Superior temporal gyrus (tissue), 1 donor: Measurements from ENCODE around the gene PEX5L.

Experiments
- DNase-seq: peaks from one replicate; pipeline ENCODE4 v3.0.0-alpha.2; 2016; ENCODE audit errors: extremely low spot score

Gene PEX5L

DNA sequence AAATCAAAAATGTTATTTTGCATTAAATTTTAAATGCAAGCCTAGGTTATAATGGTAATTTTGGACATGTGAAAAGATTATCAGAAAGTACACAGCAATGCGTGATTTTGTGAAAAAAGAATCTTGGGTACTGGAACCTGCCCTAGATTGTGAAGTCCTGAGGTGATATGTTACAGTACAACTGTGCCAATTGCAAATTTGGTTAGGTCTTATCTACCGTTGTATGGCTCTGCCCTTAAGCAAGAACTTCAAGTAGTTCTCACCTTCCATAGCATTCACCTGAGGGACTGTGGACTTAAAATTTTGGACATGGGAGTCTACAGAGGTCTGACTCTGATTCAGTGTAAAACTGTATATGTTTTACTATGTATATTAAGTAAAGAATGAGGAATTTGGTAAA is 140.2 kb downstream of the PEX5L start:
- no peak for DNase-seq

DNA sequence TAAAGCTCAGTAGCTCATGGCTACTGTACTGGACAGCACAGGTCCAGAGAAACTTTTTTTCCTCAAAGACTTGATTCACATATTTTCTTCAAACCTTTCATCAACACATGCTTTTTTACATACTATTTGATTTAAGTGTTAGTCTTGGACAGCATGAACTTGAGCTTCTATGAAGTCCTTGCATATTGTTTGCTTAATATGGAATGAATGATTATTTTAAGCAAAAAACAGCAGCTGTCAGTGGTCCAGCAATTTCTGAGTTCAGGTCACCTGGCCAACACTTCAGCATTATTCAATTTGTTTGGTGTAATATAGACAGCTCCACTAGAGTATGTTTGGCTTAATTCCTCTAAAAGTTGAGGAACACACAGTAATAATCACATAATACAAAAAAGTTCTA is 141.4 kb downstream of the PEX5L start:
- no peak for DNase-seq

DNA sequence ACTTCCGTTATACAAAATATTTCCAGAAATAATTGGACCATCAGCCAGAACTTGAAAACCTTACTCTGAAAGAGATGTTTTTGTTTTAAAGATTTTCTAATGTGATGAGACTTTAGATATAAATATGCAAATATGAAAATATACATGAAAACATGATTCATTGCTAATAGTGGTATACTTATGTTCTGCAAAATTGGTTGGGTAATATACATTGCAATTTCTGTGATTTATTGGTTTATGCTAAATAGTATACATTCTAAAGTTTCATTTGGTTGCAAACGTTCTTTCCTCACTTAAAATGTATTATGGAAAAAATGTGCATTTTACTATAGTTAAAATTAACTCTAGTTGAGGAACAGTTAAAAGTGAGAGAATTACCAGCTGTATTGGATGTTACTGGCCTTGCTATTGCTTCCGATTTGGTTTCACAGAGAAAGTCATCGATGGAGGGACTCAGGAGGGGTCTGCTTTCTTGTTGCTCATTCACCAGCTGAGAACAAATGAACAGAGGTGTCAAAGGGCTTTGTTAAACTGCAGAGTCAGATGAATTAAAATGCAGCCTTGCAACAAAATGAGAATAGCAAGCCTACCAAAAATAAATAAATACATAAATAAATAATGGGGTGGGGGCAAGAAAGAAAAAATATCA is 149.3 kb downstream of the PEX5L start:
- no peak for DNase-seq

DNA sequence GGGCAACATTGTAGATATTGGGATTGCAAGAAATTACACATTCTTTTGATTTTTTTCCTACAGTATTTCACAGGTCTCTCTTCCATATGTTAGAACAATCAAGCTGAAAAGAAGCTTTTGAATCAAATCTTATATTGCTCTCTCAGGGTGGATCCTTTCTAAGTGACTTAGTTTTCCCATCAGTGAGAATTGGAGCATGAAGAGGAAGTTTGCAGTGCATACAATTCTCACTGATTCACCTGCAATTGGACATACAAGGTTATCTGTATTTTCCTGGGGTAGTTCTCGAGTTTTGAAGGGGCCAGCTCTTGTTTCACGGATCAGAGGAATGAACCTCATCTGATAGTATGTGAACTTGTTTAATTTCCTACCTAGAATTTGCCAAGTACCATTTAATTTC is 150.8 kb downstream of the PEX5L start:
- DNase-seq = no peak

DNA sequence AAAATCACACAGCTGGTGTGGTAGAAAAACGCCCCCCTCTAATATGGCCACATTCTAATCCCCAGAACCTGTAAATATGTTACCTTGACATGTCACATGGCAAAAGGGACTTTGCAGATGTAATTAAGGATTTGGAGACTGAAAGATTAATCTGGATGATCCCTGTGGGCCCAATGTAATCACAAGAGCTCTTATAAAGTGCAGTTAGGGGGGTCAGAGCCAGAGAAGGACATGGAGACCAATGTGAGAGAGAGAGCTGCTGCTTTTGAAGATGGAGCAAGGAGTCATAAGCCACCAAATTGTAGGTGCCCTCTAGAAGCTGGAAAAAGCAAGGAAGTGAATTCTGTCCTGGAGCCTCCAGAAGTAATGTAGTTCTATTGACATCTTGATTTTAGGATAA is 152.6 kb downstream of the PEX5L start:
- DNase-seq = no peak

DNA sequence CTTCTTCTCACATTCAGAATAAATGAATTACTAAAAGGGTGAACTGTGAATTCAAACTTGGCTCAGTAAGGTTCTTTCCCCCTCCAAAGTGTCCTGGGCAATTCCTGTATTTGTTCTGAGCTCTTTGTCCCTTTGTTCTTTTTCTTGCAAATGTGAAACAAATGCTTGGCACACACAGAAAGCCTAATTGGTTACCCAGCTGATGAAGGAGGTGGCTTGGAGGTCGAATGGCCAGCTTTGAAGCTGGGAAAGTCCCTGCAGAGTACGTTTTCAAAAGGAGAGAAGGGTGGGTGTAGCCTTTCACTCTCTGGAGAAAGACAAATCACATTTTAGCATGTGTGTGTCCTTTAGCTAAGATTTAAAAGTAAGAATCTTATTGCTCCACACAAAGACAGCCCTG is 154.4 kb downstream of the PEX5L start:
- peak; percentile 57 for DNase-seq

DNA sequence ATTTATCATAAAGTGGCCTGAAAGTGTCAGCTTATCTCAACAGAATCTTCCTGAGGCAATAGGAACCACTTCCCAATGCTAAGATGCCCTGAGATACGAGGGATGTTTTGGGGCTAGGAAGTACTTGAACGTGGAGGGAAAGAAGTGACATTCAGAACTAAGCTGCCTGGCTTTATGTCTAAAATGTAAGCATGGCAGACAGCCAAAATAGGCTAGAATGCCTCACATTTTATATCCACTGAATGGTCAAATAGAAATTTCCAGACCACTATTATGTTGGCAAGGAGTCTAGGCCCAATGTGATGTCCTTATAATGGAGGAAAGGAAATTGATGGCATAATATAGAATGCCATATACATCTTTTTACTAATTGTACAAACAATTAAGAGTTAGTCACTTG is 154.9 kb downstream of the PEX5L start:
- DNase-seq = peak; percentile 43

DNA sequence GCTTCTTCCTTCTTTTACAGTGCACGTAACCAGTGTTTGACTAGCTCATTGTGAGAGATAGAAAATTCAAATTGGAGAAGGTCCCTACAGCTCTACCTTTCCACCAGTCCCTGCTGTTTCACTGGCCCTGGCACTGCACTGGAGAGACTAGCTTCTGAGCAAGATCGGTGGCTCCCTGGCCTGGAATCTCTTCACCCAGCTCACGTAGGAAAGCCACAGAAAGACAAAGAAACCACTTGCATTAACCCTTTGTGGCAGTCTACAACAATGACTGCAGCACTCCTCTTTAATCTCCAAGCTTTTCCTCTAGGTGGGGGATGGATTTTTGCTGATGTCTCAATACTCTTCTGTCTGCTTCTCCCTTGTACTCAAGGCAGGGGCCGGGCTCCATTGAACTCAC is 155.9 kb downstream of the PEX5L start:
- DNase-seq = no peak

DNA sequence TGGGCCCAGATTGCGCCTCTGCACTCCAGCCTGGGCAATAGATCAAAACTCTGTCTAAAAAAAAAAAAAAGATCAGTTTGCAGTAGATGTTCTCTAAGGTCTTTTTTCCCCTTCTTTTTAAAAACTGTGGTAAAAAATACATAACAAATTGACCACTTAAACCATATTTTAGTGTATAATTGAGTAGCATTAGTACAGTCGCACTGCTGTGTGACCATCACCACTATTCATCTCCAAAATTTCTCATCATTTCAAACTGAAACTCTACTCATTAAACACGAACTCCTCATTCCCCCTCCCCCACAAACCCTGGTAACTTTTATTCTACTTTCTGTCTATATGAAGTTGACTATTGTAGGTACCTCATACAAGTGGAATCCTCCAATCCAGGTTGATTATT is 160.3 kb downstream of the PEX5L start:
- no peak for DNase-seq

DNA sequence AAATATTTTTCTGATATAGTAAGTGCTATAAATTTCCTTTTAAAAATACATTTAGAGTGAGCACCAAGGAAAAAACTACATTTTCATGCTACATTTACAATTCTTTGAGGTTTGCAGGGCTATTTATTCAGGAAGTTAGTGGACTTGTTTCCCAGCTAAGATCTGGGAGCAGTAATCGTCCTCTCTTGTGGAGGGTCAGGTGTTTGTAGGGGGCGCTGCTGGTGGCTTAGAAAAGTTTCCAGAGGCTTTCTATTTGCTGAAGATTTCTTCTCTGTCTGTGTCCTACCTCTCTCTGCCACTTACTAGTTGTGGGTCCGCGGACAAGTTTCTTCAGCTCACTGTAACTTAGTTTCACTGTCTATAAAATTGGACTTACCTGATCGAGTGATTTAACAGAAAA is 163.9 kb downstream of the PEX5L start:
- no peak for DNase-seq

DNA sequence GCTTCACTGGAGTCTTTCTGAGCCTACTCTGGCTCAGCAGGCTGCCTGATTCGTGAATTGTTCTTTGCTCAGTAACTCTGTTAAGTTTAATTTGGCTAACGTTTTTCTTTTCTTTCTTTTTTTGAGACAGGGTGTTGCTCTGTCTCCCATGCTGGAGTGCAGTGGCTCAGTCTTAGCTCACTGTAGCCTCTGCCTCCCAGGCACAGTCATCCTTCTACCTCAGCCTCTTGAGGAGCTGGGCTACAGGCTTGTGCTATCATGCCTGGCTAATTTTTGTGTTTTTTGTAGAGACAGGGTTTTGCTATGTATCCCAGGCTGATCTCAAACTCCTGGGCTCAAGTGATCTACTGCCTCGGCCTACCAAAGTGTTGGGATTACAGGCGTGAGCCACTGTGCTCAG is 165.0 kb downstream of the PEX5L start:
- no peak for DNase-seq

DNA sequence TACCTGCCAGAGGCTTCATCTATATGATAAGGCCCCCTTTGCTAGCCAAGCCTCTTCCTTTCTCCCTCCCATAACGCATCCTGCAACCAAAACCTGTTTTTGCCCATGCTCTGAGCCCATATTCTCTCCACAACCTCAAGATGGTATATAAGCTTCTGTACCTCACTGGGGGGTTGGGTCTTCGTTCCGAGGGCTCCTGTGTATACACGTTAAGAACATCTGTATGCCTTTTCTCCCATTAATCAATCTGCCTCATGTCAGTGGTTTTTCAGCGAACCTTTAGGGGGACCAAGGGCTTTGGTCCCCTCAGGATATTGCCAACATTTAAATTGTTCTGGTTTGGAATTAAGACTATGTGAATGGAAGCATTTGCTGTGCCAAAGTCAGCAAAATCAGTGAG is 168.0 kb downstream of the PEX5L start:
- DNase-seq = no peak

DNA sequence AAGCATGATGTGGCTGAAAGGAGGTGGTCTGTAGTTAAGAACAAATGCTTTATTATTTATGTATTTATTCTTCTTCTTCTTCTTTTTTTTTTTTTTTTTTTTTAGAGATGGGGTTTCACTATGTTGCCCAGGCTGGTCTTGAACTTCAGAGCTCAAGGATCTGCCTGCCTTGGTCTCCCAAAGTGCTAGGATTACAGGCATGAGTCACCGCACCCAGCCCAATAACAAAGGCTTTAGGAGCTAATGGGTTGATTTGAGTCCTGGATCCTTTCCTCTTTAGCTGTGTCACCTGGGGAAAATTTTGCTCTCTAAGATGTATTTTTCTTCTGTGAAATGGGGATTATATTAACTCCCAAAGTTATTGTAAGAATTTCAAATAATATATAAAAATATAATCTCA is 168.8 kb downstream of the PEX5L start:
- DNase-seq = no peak

DNA sequence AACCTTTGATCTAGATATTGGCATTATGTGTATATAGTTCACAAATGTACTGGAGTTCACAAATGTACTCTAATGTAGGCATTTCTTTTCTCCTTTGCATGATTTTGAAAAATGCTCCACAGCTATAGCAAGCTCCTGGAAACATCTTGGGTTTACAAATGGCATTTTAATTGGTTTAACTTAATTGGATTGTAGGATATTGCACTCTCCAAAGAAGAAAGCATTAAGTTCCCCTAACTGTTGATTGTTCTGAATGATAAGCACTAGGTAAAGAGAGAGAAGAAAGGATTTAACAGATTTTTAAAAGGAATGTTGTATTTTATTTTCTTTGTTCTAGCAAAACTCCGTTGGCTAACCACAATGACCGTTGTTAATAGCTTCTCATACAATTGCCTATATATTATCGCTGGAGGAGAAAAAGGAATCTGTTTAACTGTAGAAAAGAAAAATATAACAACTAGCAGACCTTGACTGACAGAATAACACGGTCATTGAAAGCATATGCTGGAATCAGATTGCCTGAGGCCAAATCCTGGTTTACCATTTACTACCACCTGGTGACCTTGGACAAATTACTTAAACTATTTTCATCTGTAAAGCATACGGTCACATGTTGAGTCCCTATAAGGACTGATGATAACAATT is 170.8 kb downstream of the PEX5L start:
- DNase-seq = no peak

DNA sequence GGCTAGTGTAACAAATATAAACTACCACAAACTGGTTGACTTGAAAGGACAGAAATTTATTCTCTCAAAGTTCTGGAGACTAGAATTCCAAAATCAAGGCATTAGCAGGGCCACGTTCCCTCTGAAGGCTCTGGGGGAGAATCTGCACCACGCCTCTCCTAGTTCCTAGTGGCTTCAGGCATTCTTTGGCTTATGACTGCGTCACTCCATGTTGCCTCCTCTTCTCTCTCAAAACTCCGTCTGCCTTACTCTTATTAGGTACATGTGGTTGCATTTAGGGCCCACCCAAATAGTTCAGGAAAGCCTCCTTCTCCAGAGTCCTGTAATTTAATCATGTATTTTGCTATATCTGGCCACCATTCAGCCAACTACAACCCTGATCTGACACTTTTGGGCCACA is 174.8 kb downstream of the PEX5L start:
- DNase-seq = no peak

DNA sequence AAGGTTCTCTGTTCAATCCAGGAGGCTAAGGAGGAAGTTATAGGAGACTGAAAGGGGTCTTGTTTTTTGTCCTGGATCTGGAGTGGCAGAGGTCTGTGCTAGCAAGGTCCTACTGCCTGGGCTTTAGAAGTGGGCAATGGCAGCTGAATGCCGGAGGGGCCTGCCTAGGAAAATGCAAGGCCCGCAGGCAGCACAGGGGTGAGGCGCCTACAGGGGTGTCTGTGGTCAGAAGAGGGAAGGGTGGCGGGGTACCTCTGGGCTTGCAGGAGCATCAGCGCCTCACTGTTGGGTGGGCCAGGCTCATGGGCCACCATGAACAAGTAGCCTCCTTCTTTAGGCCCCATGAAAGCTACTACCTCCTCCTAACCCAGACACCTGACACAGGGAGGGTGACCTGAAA is 175.4 kb downstream of the PEX5L start:
- DNase-seq = no peak

DNA sequence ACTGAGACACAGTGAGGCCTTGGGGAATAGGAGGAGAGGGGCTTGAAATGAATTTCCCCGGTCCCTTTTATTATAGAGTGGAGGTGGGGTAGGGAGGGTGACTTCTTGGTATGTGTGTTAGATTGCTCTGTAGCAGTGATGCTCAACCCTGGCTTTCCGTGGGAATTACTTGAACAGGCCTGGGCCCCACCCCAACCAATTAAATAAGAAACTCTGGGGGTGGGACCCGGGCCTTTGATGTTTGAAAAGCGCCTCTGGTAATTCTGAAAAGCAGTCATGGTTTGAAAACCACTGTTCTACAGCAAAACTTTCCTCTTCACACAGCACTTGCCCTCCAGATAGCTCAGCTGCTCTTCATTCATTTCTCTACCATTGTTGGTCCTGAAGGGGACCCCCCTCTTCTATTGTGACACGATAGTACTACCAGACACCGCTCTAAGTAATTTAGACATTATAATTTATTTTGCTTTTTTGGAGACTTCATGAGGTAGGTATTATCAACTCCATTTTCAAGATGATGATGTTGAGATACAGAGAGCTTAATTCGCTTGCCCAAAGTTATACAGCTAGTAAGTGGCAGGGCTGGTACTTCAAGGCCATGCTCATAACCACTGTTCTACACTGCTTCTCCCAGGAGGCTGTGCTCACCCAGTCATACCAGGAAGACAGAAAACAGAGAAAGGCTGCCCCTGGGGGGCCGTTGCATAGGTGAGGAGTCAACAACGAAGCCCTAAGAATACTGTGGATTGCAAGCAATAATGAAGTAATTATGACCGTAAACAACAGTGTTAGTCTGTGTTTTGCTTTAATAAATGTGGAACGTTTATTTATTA is 176.2 kb downstream of the PEX5L start:
- DNase-seq = no peak

DNA sequence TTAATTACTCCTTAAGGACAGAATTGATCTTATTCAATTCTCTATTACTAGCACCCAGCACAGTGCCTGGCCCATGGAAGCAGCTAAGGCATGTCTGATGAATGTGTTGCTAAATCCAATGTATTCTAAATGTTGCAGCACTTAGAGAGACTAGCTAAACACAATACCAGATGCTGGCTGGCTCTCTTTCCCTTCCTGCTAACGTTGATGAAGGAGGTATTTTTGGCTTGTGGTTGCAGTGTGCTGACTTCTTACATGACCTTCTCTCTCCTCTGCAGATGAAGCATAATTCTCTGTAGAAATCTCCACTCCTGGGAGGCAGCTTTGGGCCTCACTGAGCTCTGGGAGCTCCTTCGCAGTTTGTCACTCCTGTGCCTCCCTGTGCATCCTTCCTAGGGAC is 183.6 kb downstream of the PEX5L start:
- no peak for DNase-seq

DNA sequence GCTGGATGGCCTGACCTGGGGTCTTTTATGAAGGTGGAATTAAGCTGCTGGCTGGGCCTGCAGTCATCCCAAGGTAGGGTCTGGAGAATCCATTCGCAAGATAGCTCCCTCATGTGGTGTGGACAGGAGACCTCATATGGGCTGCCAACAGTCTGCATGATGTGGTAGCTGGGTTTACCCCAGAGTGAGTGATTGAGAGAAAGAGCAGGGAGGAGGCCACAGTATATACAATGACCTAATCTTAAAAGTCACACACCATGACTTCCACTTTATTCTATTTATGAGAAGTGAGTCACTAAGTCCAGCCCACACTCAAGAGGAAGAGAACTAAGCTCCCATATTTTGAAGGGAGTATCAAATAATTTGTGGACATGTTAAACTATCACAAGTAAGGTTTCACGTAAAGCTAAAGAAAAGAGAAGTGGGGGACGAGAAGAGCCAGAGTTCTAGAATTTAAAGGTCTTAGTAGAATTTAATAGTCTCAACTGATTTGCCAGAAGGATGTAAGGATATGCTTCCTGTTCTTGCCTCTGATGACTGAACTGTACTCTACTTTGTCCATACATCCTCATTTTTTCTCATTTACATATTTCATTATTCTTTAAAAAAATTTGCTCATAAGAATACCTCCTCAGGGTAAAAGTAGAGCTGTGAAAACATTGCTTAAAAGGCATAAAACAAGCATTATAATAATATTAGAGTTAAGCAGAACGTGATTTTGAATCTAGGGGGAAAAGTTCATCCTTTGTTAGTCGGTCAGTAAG is 184.4 kb downstream of the PEX5L start:
- DNase-seq = no peak

DNA sequence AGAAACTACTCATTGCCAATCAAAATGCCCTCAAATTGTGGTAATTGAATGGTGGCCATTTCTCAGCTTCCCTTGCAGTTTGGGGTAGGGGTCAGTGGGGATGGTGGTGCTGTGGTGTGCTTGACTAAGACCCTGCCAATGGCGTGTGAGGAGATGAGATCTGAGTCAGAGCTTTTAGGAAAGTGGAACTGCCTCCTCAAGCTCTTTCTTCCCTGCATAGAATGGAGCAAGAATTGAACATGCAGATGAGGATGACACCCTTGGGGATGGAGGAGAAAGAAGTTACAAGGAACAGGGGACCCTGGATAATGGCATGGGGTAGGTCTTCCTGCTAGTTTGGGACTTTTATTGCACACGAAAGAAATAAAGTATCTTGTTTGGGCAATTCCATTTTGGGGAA is 188.0 kb downstream of the PEX5L start:
- DNase-seq = no peak

DNA sequence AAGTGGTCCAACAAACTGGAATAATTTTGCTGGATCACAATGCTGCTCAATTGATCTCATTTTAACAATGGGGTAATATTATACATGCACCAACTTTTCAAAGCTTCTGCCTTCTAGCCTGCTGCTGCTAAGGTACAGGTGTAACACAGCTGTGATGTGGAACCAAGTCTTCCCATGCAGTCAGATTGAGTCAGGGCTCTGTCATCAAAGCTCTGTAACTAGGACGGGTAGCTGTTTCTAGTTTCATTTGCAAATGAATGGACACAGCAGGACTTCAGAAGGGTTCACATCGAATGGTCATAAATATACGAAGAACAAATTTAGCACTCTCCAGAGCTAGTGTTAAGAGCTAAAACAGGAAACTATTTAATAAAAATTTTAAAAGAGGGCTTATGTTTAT is 194.7 kb downstream of the PEX5L start:
- no peak for DNase-seq

DNA sequence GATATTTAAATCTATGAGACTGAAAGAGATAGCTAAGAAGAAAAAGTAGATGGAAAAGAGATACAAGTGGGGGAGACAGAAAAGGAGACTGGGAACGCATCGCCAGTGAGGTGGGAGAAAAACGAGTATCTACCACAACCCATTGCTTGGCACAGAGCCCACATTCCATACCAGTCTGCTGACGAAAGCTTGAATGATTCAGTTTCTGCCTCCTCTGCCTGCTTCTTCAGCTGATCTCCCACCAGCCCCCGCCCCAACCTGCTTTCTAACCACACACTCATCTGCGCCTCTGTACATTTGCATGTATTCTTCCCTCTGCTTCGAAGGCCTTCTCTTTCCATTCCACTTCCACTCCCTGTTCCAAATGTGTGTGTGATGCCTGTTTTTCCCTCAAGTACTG is 195.8 kb downstream of the PEX5L start:
- no peak for DNase-seq
